Gastroesophageal sphincter (tissue), 4 donors: ENCODE results near the gene MPP4. TPM values are rescaled to one million over a fixed set of nuclear protein-coding genes. Genes with fewer than 3 reads are reported as not detected.

Experiments used
- ATAC-seq: fragments of 150-250 bp; one replicate; pipeline ENCODE4 v1.9.1; 2016; ENCODE audit warnings: mild to moderate bottlenecking, moderate library complexity
- H3K27ac ChIP-seq, 4 donors: fragments of 200-600 bp; sonication (generic) in 3 of 4; 1 replicate in 3 of 4; 2 replicates in 1 of 4; pipeline ENCODE4 v1.5.1; 2016 to 2019
- H3K27me3 ChIP-seq: fragments of 200-600 bp; sonication (generic); one replicate; pipeline ENCODE4 v1.5.1; 2019
- H3K36me3 ChIP-seq, 2 donors: fragments of 200-600 bp; sonication (generic); one replicate each; pipeline ENCODE4 v1.5.1; 2019; ENCODE audit warnings: control low read depth in 1 of 2
- H3K4me1 ChIP-seq, 3 donors: fragments of 200-600 bp; sonication (generic); 1 replicate in 2 of 3; 2 replicates in 1 of 3; pipeline ENCODE4 v1.5.1; 2016 to 2019; ENCODE audit warnings: control low read depth in 2 of 3
- H3K4me3 ChIP-seq, 2 donors: fragments of 200-600 bp; sonication (generic); one replicate each; pipeline ENCODE4 v1.5.1; 2019; ENCODE audit warnings: mild to moderate bottlenecking in 1 of 2, moderate library complexity in 1 of 2
- H3K9me3 ChIP-seq, 3 donors: fragments of 200-600 bp; sonication (generic); one replicate each; pipeline ENCODE4 v1.5.1; 2017 to 2019; ENCODE audit warnings: control low read depth in 2 of 3
- EP300 ChIP-seq: sonication (generic); formaldehyde crosslinking; IDR thresholded peaks from one replicate; pipeline ENCODE4 v1.6.1; 2017; ENCODE audit warnings: antibody characterized with exemption, mild to moderate bottlenecking
- POLR2A ChIP-seq, 2 donors: fragments of 450-650 bp; IDR thresholded peaks; one replicate each; pipeline ENCODE4 v1.6.1; 2017; ENCODE audit warnings: antibody characterized with exemption in 2 of 2, mild to moderate bottlenecking in 2 of 2, moderate library complexity in 1 of 2
- POLR2AphosphoS5 ChIP-seq: sonication (generic); formaldehyde crosslinking; IDR thresholded peaks from one replicate; pipeline ENCODE4 v1.6.1; 2017; ENCODE audit warnings: antibody characterized with exemption
- WGBS, 2 donors: methylation state at CpG; one replicate each; pipeline ENCODE4 v1.1.5; 2018; ENCODE audit warnings: low coverage in 1 of 2; 5-methylcytosine and 5-hydroxymethylcytosine counted together
- total RNA-seq, 4 donors: library from RNA; depleted of rRNA; stranded (reverse); fragments of >200 nt; gene quantifications; one replicate each; pipeline ENCODE4 v1.1.0, GENCODE V29; 2016
- TF ChIP-seq, protein P1 (sequence below), 4 experiments: fragments of 200-600 bp in 2 of 4; fragments of 450-650 bp in 2 of 4; sonication (generic) in 1 of 4; IDR thresholded peaks; one replicate each; pipeline ENCODE4 v1.5.1; 2017 to 2019; ENCODE audit warnings: antibody characterized with exemption in 4 of 4, mild to moderate bottlenecking in 2 of 4, moderate library complexity in 2 of 4

Gene MPP4
- total RNA-seq, 4 donors from 2014 or later: 0.27 to 0.35 TPM; not detected in 2

- ATAC-seq: no peak
Observed at GRCh38 chr2:201699416-201699815, 972 bp upstream of the MPP4 start.

GRCh38 chr2:201697899-201698298, 545 bp downstream of the MPP4 start:
- H3K27me3 ChIP-seq: no peaks in the 10 kb centered on the region
- TF ChIP-seq EP300 (no peak), POLR2A (IDR thresholded peaks at IDR 0.05) (no peak), POLR2AphosphoS5 (no peak)
- TF ChIP-seq, protein P1, sequence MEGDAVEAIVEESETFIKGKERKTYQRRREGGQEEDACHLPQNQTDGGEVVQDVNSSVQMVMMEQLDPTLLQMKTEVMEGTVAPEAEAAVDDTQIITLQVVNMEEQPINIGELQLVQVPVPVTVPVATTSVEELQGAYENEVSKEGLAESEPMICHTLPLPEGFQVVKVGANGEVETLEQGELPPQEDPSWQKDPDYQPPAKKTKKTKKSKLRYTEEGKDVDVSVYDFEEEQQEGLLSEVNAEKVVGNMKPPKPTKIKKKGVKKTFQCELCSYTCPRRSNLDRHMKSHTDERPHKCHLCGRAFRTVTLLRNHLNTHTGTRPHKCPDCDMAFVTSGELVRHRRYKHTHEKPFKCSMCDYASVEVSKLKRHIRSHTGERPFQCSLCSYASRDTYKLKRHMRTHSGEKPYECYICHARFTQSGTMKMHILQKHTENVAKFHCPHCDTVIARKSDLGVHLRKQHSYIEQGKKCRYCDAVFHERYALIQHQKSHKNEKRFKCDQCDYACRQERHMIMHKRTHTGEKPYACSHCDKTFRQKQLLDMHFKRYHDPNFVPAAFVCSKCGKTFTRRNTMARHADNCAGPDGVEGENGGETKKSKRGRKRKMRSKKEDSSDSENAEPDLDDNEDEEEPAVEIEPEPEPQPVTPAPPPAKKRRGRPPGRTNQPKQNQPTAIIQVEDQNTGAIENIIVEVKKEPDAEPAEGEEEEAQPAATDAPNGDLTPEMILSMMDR (IDR thresholded peaks at IDR 0.05): no peak
- peak; percentile 57 for ATAC-seq
- H3K4me3 ChIP-seq: no peak overlapping the region
- H3K27ac ChIP-seq: peak overlapping the region in 3 of 4 donors; percentile 5 to 30 (median 15)
- 28 to 42% methylated on average over 2 of the region's 2 CpGs for WGBS, 2 donors
- peaks cover 0 to 15% (median 0%) of the 10 kb centered on the region in 3 donors for H3K4me1 ChIP-seq
- H3K9me3 ChIP-seq: no peaks in the 10 kb centered on the region
- H3K36me3 ChIP-seq: peaks cover 0 to 26% of the 10 kb centered on the region in 2 donors

More at GRCh38 chr2:201699416-201699815, 972 bp upstream of the MPP4 start:
- H3K4me1 ChIP-seq: peaks cover 0 to 15% (median 0%) of the 10 kb centered on the region in 3 donors
- no peaks in the 10 kb centered on the region for H3K9me3 ChIP-seq
- H3K4me3 ChIP-seq: no peak overlapping the region
- no peaks in the 10 kb centered on the region for H3K27me3 ChIP-seq
- TF ChIP-seq POLR2AphosphoS5 (no peak), EP300 (no peak), POLR2A (IDR thresholded peaks at IDR 0.05) (no peak)
- TF ChIP-seq, protein P1 (IDR thresholded peaks at IDR 0.05): no peak
- WGBS, 2 donors: 50 to 70% methylated on average over 1 of the region's 1 CpG
- peaks cover 0 to 41% of the 10 kb centered on the region in 2 donors for H3K36me3 ChIP-seq
- no peak overlapping the region for H3K27ac ChIP-seq

DNA sequence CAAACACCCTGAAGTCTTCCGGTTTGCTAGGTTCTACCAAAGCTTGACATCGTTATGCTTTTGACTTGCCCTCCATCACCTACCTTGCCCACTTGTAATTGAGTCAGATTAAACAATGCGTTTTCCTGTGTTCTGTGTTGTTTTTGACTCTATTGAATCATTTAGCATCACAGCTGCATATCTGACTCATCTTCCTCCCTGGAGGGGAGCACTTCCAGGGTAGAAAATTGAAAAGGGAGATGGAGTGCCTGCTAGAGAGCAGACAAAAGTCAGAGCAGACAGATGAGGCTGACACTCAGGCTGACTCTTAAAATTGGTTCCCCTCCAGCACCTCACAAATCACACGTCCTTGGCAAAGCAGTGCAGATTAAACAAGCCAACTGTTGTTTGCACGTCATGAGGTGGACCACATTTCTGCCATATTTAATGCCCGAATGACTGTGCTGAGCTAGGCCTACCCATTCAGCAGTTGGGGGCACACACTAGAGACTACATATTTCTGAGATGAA, 2.2 kb downstream of the MPP4 start:
- WGBS, 2 donors: 35 to 50% methylated on average over 6 of the region's 6 CpGs
- TF ChIP-seq, protein P1 (IDR thresholded peaks at IDR 0.05): no peak
- TF ChIP-seq POLR2AphosphoS5: no peak
- no peak for TF ChIP-seq EP300
- no peak for TF ChIP-seq POLR2A (IDR thresholded peaks at IDR 0.05)
- H3K36me3 ChIP-seq: peaks cover 0 to 9% of the 10 kb centered on the region in 2 donors
- H3K4me3 ChIP-seq: no peak overlapping the region
- H3K4me1 ChIP-seq: peaks cover 0 to 15% (median 0%) of the 10 kb centered on the region in 3 donors
- H3K9me3 ChIP-seq: no peaks in the 10 kb centered on the region
- no peaks in the 10 kb centered on the region for H3K27me3 ChIP-seq
- no peak overlapping the region for H3K27ac ChIP-seq
- no peak for ATAC-seq

GRCh38 chr2:201685156-201685555, 13.3 kb downstream of the MPP4 start:
- WGBS, 2 donors: 68% methylated on average over 2 of the region's 3 CpGs; no CpG with 5 or more reads in 1 of the 2 donors
- H3K27me3 ChIP-seq: peaks cover 5% of the 10 kb centered on the region
- no peak overlapping the region for H3K4me3 ChIP-seq
- TF ChIP-seq EP300 (no peak), POLR2A (IDR thresholded peaks at IDR 0.05) (no peak), POLR2AphosphoS5 (no peak)
- TF ChIP-seq, protein P1 (IDR thresholded peaks at IDR 0.05): no peak
- ATAC-seq: no peak
- H3K36me3 ChIP-seq: no peaks in the 10 kb centered on the region
- H3K9me3 ChIP-seq: no peaks in the 10 kb centered on the region
- no peak overlapping the region for H3K27ac ChIP-seq
- H3K4me1 ChIP-seq: no peaks in the 10 kb centered on the region

GRCh38 chr2:201680743-201681142, 17.7 kb downstream of the MPP4 start:
- Histone ChIP-seq H3K4me1 (no peaks in the 10 kb centered on the region), H3K4me3 (no peak overlapping the region), H3K9me3 (no peaks in the 10 kb centered on the region), H3K36me3 (no peaks in the 10 kb centered on the region), H3K27ac (no peak overlapping the region), H3K27me3 (peaks cover 5% of the 10 kb centered on the region)
- WGBS, 2 donors: 47 to 64% methylated on average over 3 to 8 of the region's 9 CpGs
- ATAC-seq: no peak
- no peak for TF ChIP-seq POLR2A (IDR thresholded peaks at IDR 0.05)
- no peak for TF ChIP-seq POLR2AphosphoS5
- TF ChIP-seq, protein P1 (IDR thresholded peaks at IDR 0.05): no peak
- no peak for TF ChIP-seq EP300
